Right lobe of liver (tissue), 6 donors: ENCODE measurements around the gene ACER3. TPM values are rescaled to one million over a fixed set of nuclear protein-coding genes. Genes with fewer than 3 reads are reported as not detected.

ENCODE experiments used
- ATAC-seq, 4 donors: fragments of 200-7000 bp; cut with Tn5 transposase; one replicate each; pipeline ENCODE4 v1.9.1; 2020; ENCODE audit warnings: mild to moderate bottlenecking in 4 of 4, moderate library complexity in 4 of 4
- DNase-seq, 3 donors: peaks; one replicate each; pipeline ENCODE4 v3.0.0-alpha.2; 2020
- H3K27ac ChIP-seq, 3 donors: fragments of 200-600 bp; one replicate each; pipeline ENCODE4 v1.8.0; 2022
- H3K27me3 ChIP-seq, 2 donors: fragments of 200-600 bp; one replicate each; pipeline ENCODE4 v1.8.0; 2022
- H3K36me3 ChIP-seq, 4 donors: fragments of 200-600 bp; sonication (generic) in 1 of 4; one replicate each; pipeline versions ENCODE4 v1.5.1 to v1.8.0; 2017 to 2022; ENCODE audit warnings: control low read depth in 1 of 4
- H3K4me1 ChIP-seq, 4 donors: fragments of 200-600 bp; sonication (generic) in 1 of 4; one replicate each; pipeline versions ENCODE4 v1.5.1 to v1.8.0; 2017 to 2022; ENCODE audit warnings: control low read depth in 1 of 4
- H3K4me3 ChIP-seq, 3 donors: fragments of 200-600 bp; one replicate each; pipeline ENCODE4 v1.8.0; 2022
- H3K9me3 ChIP-seq, 4 donors: fragments of 200-600 bp; sonication (generic) in 1 of 4; one replicate each; pipeline versions ENCODE4 v1.5.1 to v1.8.0; 2017 to 2022; ENCODE audit warnings: control low read depth in 1 of 4
- POLR2A ChIP-seq: fragments of 450-650 bp; IDR thresholded peaks from one replicate; pipeline ENCODE4 v1.6.1; 2017; ENCODE audit warnings: antibody characterized with exemption, mild to moderate bottlenecking
- WGBS: methylation state at CpG from one replicate; pipeline ENCODE4 v1.1.6; 2018; ENCODE audit warnings: low coverage, low lambda C conversion rate; ENCODE audit not compliant: insufficient coverage; ENCODE audit errors: missing lambda C conversion rate; 5-methylcytosine and 5-hydroxymethylcytosine counted together
- intact Hi-C, 2 donors: fragments of 100-400 bp; cut with DNase I; formaldehyde crosslinking; loops; one replicate each; pipeline versions ENCODE4 v1.11.2 to v1.14.1; 2022
- total RNA-seq, 6 experiments: library from RNA; depleted of rRNA in 2 of 6; stranded (reverse); fragments of >200 nt in 2 of 6; fragmentation: NEBNext Ultra II Directional in 3 of 6; extraction: Animal tissue kit (Norgen Biotek cat#: 25700) in 3 of 6; gene quantifications; one replicate each; pipeline versions ENCODE4 v1.1.0 to v1.2.4, GENCODE V29; 2016 to 2023
- TF ChIP-seq, protein P1 (sequence below), 4 donors: fragments of 200-600 bp in 3 of 4; fragments of 450-650 bp in 1 of 4; IDR thresholded peaks; one replicate each; pipeline versions ENCODE4 v1.5.1 to v1.8.0; 2016 to 2022; ENCODE audit warnings: antibody characterized with exemption in 4 of 4, mild to moderate bottlenecking in 2 of 4
- donor health status: DM: no; HTN: yes; CAD: no.
- donor health status: DM: no; HTN: no; CAD: no.
- donor health status: DM: no; HTN: no; CAD: no.
- donor health status: DM: no; HTN: yes; CAD: no.
- donor health status: DM: no; HTN: yes; CAD: no.

The ACER3 gene
- total RNA-seq, 6 experiments from 2014 or later, result 5.1 to 11.6 (median 7.3) TPM

DNA sequence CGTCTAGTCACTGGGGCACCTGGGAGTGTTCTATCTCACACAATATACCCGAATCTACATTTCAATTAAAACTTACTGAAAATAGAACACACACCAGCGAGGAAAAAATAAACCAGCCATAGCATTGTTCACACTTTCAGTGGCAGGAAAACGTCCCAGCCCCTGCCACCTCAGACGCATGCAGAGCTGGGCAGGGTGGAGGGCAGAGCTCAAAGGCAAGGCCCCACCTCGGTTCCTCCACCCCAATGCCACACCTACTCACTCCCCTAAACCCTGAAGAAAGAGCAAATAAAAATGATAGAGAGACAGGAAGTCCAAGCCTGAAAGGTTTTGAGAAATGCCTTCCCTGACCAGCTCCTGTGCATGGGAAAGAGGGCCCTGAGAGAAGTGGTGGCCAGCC lies 188.3 kb downstream of the ACER3 start:
- 65% methylated on average over 6 of the region's 6 CpGs for WGBS
- Histone ChIP-seq H3K27me3 (no peaks in the 10 kb centered on the region), H3K36me3 (no peaks in the 10 kb centered on the region), H3K9me3 (no peaks in the 10 kb centered on the region), H3K4me1 (no peaks in the 10 kb centered on the region), H3K27ac (no peak overlapping the region), H3K4me3 (no peak overlapping the region)
- TF ChIP-seq, protein P1, sequence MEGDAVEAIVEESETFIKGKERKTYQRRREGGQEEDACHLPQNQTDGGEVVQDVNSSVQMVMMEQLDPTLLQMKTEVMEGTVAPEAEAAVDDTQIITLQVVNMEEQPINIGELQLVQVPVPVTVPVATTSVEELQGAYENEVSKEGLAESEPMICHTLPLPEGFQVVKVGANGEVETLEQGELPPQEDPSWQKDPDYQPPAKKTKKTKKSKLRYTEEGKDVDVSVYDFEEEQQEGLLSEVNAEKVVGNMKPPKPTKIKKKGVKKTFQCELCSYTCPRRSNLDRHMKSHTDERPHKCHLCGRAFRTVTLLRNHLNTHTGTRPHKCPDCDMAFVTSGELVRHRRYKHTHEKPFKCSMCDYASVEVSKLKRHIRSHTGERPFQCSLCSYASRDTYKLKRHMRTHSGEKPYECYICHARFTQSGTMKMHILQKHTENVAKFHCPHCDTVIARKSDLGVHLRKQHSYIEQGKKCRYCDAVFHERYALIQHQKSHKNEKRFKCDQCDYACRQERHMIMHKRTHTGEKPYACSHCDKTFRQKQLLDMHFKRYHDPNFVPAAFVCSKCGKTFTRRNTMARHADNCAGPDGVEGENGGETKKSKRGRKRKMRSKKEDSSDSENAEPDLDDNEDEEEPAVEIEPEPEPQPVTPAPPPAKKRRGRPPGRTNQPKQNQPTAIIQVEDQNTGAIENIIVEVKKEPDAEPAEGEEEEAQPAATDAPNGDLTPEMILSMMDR (IDR thresholded peaks at IDR 0.05), result no peak
- TF ChIP-seq POLR2A, result no peak
- intact Hi-C loops, result loop anchor here (2.0 to 10.0 kb wide), 3 partner anchors 42 to 124 kb away; no protein-coding TSS in a partner anchor
- no peak for DNase-seq
- no peak for ATAC-seq

DNA sequence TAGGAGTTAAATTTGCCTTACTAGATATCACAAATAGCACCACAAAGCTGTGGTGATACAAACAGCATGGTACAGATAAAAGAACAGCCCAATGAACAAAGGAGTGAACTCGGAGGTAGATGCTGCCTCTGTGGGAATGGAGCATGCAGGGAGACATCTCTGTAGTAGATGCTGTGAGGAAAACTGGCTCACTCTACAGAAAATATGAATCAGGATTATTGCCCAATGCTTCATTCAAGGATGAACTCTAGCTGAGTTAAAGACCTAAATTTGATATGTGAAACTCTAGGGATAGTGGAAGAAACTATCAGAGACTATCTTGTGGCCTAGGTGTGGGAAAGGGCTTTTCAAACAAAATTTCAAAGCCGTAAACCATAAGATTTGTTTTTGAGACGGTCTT lies 190.8 kb downstream of the ACER3 start:
- intact Hi-C loops, result loop anchor here in 1 of 2 donors (5.0 kb wide), 1 partner anchor 41 kb away; no protein-coding TSS in a partner anchor
- Histone ChIP-seq H3K9me3 (no peaks in the 10 kb centered on the region), H3K27ac (no peak overlapping the region), H3K4me1 (peaks cover 0 to 11% (median 0%) of the 10 kb centered on the region in 4 donors), H3K4me3 (no peak overlapping the region), H3K36me3 (no peaks in the 10 kb centered on the region), H3K27me3 (no peaks in the 10 kb centered on the region)
- TF ChIP-seq POLR2A, result no peak
- TF ChIP-seq, protein P1 (IDR thresholded peaks at IDR 0.05), result no peak
- ATAC-seq (no peak), DNase-seq (no peak)
- WGBS, result 71% methylated on average over 1 of the region's 3 CpGs

DNA sequence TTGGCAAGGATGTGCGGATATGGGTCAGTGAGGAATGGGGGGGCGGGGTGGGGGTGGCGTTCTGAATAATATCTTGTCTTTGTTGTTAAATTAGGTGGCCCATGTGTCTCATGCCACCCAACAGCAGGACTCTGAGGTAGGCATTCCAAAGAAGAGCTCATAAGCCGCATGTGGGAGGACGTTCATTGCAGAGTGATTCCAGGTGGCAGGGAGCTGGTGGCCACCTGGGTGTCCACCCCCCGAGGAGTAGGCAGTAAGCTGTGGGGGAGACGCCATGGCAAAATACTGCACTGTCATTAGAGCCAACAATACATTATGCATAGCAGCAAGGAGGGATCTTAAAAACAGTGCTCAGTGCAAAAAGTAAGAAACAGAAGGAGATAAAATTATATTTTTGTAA lies 191.8 kb downstream of the ACER3 start:
- Histone ChIP-seq H3K9me3 (no peaks in the 10 kb centered on the region), H3K27ac (no peak overlapping the region), H3K36me3 (no peaks in the 10 kb centered on the region), H3K4me1 (peaks cover 0 to 11% (median 0%) of the 10 kb centered on the region in 4 donors), H3K4me3 (no peak overlapping the region), H3K27me3 (no peaks in the 10 kb centered on the region)
- intact Hi-C loops, result loop anchor here in 1 of 2 donors (5.0 kb wide), 1 partner anchor 40 kb away; no protein-coding TSS in a partner anchor
- WGBS, result 84% methylated on average over 7 of the region's 7 CpGs
- DNase-seq, result no peak
- no peak for ATAC-seq
- TF ChIP-seq, protein P1 (IDR thresholded peaks at IDR 0.05), result no peak
- no peak for TF ChIP-seq POLR2A

DNA sequence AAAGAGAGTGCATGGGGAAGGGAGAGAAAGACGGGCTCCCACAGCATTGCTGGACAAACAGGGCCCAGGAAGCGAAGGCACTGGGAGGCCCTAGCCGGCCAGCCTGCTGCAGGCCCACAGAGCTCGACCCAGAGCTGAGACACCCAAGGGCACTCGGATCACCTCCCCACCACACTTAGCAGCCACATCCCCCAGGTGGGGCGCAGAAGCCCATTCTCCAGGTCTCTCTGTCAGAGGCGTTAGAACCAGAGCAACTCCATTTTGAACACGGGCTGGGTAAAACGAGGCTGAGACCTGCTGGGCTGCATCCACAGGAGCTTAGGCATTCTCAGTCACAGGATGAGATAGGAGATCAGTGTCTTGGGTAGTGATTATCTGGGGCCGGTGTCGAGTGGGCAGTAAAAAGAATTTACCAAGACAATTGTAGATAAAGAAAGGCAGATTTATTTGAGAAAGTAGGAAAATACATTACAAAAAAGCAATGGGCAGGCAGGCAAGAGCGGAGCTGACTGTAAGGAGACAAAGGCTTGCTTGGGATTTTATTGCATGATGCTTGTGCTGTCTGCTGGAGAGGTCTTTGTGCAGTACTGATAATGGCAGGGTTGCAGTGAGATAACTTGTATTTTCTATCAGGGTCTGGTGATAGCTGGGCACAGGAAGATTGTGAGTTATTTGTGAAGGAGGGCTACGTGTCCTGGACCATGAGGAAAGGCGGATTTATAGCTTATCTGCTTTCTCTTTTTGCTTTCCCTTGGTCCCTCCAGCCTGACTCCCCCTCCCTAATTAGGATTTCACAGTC lies 192.7 kb downstream of the ACER3 start:
- WGBS, result 81% methylated on average over 8 of the region's 14 CpGs
- H3K9me3 ChIP-seq, result no peaks in the 10 kb centered on the region
- DNase-seq, result no peak
- H3K27ac ChIP-seq, result no peak overlapping the region
- intact Hi-C loops, result loop anchor here in 1 of 2 donors (5.0 kb wide), 1 partner anchor 39 kb away; no protein-coding TSS in a partner anchor
- H3K27me3 ChIP-seq, result no peaks in the 10 kb centered on the region
- H3K4me3 ChIP-seq, result no peak overlapping the region
- peaks cover 0 to 16% (median 0%) of the 10 kb centered on the region in 4 donors for H3K4me1 ChIP-seq
- no peaks in the 10 kb centered on the region for H3K36me3 ChIP-seq
- ATAC-seq, result no peak
- TF ChIP-seq POLR2A, result no peak
- TF ChIP-seq, protein P1 (IDR thresholded peaks at IDR 0.05), result no peak
